ENCODE data around the gene MRPL48. TPM values are rescaled to one million over a fixed set of nuclear protein-coding genes. Genes with fewer than 3 reads are reported as not detected.

MRPL48 gene
- total and polyA plus RNA-seq, 2 experiments from 2014 or later: 18.2 to 72.9 TPM

DNA sequence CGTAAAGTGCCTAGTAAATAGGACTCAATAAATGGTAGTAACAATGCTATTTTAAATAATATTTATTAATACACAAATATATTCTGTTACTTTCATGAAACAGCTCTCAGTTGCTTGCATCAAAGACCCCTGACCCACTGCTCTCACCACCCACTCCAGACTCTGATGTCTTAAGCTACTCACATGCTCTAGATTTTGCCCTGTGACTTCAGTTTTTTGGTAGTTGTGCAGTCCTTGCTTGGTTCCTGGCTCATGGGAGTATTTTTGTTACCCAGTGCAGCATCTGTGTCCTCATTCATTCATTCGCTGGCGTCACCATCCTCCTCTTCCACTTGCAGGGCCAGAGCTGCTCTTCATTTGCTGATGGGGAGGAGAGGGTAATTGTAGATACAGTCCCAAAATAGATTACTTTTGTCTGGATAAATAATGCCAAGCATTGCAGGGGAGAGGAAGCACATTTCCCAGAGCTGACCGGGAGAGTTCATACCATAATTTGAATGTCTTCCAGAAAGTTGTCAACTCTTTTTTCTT is 12.7 kb downstream of the MRPL48 start:
- Histone ChIP-seq H3K27ac (no peak overlapping the region), H3K4me1 (ENCODE audit: low read depth) (no peaks in the 10 kb centered on the region), H3K27me3 (no peaks in the 10 kb centered on the region), H3K36me3 (no peaks in the 10 kb centered on the region), H3K4me3 (no peak overlapping the region), H3K9me3 (ENCODE audit: low read depth) (no peaks in the 10 kb centered on the region)
- no peak for TF ChIP-seq CTCF (IDR thresholded peaks at IDR 0.05; ENCODE audit: low read depth, low read length)
- DNase-seq (ENCODE audit: low read depth in 1 of 2, low spot score in 1 of 2): no peak

DNA sequence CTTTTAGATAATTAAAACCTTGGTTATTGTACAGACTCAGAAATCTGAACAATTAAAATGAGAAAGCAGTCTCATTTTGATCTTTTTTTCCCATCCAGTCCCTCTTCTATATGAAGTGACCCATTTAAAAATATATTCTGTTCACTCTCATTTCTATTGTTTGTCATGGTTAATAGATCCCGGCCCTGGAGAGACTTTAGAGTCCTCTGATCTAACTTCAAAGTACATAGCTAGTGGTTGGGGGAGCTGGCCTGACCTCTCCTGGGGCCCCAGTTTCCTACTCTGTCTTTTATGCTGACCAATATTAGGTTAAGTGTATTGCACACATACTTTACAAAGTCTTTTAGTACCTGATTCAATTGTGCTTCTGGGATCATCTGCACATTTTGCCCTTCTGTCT is 13.5 kb downstream of the MRPL48 start:
- Histone ChIP-seq H3K36me3 (no peaks in the 10 kb centered on the region), H3K27me3 (no peaks in the 10 kb centered on the region), H3K4me1 (ENCODE audit: low read depth) (no peaks in the 10 kb centered on the region), H3K27ac (no peak overlapping the region), H3K4me3 (no peak overlapping the region), H3K9me3 (ENCODE audit: low read depth) (no peaks in the 10 kb centered on the region)
- DNase-seq (ENCODE audit: low read depth in 1 of 2, low spot score in 1 of 2): no peak
- TF ChIP-seq CTCF (IDR thresholded peaks at IDR 0.05; ENCODE audit: low read depth, low read length): no peak

DNA sequence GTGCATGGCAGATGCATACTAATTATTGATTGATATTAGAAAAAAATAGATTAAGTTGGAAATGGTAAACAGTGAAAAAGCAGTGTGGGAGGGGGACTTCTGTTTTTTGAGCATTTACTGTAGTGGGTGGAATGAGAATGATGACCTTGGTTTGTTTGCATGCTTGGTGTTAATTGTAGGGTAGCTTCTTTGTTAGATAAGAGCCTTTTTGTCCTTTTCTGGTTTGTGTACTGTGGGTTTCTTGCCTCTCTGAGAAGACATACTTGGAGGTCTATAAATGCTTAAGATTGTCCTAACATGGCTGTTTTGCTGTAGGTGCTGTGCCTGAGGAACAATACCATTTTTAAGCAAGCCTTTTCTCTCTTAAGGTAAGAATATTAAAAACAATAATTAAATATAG is 17.0 kb downstream of the MRPL48 start:
- no peak for DNase-seq (ENCODE audit: low read depth in 1 of 2, low spot score in 1 of 2)
- H3K9me3 ChIP-seq (ENCODE audit: low read depth): no peaks in the 10 kb centered on the region
- TF ChIP-seq CTCF (IDR thresholded peaks at IDR 0.05; ENCODE audit: low read depth, low read length): no peak
- no peaks in the 10 kb centered on the region for H3K27me3 ChIP-seq
- no peaks in the 10 kb centered on the region for H3K4me1 ChIP-seq (ENCODE audit: low read depth)
- no peak overlapping the region for H3K4me3 ChIP-seq
- no peak overlapping the region for H3K27ac ChIP-seq
- H3K36me3 ChIP-seq: no peaks in the 10 kb centered on the region

GRCh38 chr11:73808052-73808451 is 20.4 kb downstream of the MRPL48 start:
- Histone ChIP-seq H3K27me3 (no peaks in the 10 kb centered on the region), H3K27ac (no peak overlapping the region), H3K4me3 (no peak overlapping the region), H3K4me1 (ENCODE audit: low read depth) (no peaks in the 10 kb centered on the region), H3K36me3 (no peaks in the 10 kb centered on the region), H3K9me3 (ENCODE audit: low read depth) (no peaks in the 10 kb centered on the region)
- TF ChIP-seq CTCF (IDR thresholded peaks at IDR 0.05; ENCODE audit: low read depth, low read length): no peak
- DNase-seq (ENCODE audit: low read depth in 1 of 2, low spot score in 1 of 2): no peak

DNA sequence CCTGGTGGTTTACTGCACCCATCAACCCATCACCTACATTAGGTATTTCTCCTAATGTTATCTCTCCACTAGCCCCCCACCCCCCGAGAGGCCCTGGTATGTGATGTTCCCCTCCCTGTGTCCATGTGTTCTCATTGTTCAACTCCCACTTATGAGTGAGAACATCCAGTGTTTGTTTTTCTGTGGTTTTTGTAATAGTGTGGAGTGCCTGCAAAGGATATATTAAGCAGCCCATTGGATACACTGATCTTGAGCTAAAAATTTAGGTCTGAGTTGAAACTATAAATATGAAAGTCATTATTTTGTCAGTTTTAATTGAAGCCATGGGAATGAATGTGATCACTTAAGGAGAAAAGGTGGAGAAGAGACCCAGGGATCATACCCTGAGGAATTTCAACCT is 23.0 kb downstream of the MRPL48 start:
- Histone ChIP-seq H3K4me1 (ENCODE audit: low read depth) (no peaks in the 10 kb centered on the region), H3K27me3 (no peaks in the 10 kb centered on the region), H3K9me3 (ENCODE audit: low read depth) (no peaks in the 10 kb centered on the region), H3K27ac (no peak overlapping the region), H3K4me3 (no peak overlapping the region), H3K36me3 (no peaks in the 10 kb centered on the region)
- no peak for TF ChIP-seq CTCF (IDR thresholded peaks at IDR 0.05; ENCODE audit: low read depth, low read length)
- DNase-seq (ENCODE audit: low read depth in 1 of 2, low spot score in 1 of 2): no peak

GRCh38 chr11:73812234-73812633 is 24.6 kb downstream of the MRPL48 start:
- Histone ChIP-seq H3K4me1 (ENCODE audit: low read depth) (no peaks in the 10 kb centered on the region), H3K36me3 (no peaks in the 10 kb centered on the region), H3K27ac (no peak overlapping the region), H3K27me3 (no peaks in the 10 kb centered on the region), H3K9me3 (ENCODE audit: low read depth) (no peaks in the 10 kb centered on the region), H3K4me3 (no peak overlapping the region)
- no peak for DNase-seq (ENCODE audit: low read depth in 1 of 2, low spot score in 1 of 2)
- no peak for TF ChIP-seq CTCF (IDR thresholded peaks at IDR 0.05; ENCODE audit: low read depth, low read length)

Data from cardiac muscle cell (in vitro differentiated cells and primary cell).